GM12878 (cell line): ENCODE data around the gene PON3.

ENCODE experiments used
- FOXM1 ChIP-seq: IDR thresholded peaks from 2 replicates; pipeline ENCODE4 v1.6.1; 2012; ENCODE audit warnings: low read depth, mild to moderate bottlenecking, inconsistent platforms, low read length, moderate library complexity
- HCFC1 ChIP-seq: fragments of 150-350 bp; IDR thresholded peaks from 2 replicates; pipeline ENCODE4 v1.6.1; 2014; ENCODE audit warnings: low read length
- SRF ChIP-seq, 2 experiments: IDR thresholded peaks; 2 replicates each; pipeline ENCODE4 v1.6.1; 2011; ENCODE audit warnings: low read depth in 2 of 2, low read length in 2 of 2, mild to moderate bottlenecking in 1 of 2, moderate library complexity in 1 of 2
- YY1 ChIP-seq: IDR thresholded peaks from 2 replicates; pipeline ENCODE4 v1.6.1; 2011; ENCODE audit warnings: low read depth, mild to moderate bottlenecking, low read length

- TF ChIP-seq SRF (IDR thresholded peaks at IDR 0.05; ENCODE audit: low read depth in 2 of 2, low read length in 2 of 2) (no peak), FOXM1 (no peak), YY1 (no peak), HCFC1 (no peak)
Measured at GRCh38 chr7:95368235-95368634, 27.9 kb downstream of the PON3 start.
